Central memory CD4-positive, alpha-beta T cell (primary cell): Measurements from ENCODE around the gene CACNG1.

Experiments used
- DNase-seq: peaks from one replicate; pipeline ENCODE4 v3.0.0; 2022
- total RNA-seq, 3 experiments: gene quantifications; one replicate each; lab custom pipeline; 2026; lab: John Stamatoyannopoulos, UW

CACNG1 gene
- 0 reads per million in 3 experiments for total RNA-seq

GRCh38 chr17:67044016-67044772, at the start of gene CACNG1:
Gene CACNG1, plus strand, starts transcription at chr17:67044554. Its CDS starts 107 bp downstream, at chr17:67044661.
- no peak for DNase-seq

GRCh38 chr17:66994930-66995535, 49.3 kb upstream of the CACNG1 start:
- DNase-seq = no peak

- no peak for DNase-seq
These were observed 48.4 kb upstream of the CACNG1 start for GRCh38 chr17:66995944-66996343.

GRCh38 chr17:66996926-66997325, 47.4 kb upstream of the CACNG1 start:
- no peak for DNase-seq

GRCh38 chr17:67003231-67003630, 41.1 kb upstream of the CACNG1 start:
- DNase-seq = no peak

- DNase-seq = no peak
These were observed 40.2 kb upstream of the CACNG1 start for GRCh38 chr17:67004181-67004580.

- no peak for DNase-seq
These were observed 37.1 kb upstream of the CACNG1 start for GRCh38 chr17:67007266-67007665.

- no peak for DNase-seq
These were observed 36.3 kb upstream of the CACNG1 start for GRCh38 chr17:67008101-67008500.

GRCh38 chr17:67011527-67012175, 32.7 kb upstream of the CACNG1 start:
- DNase-seq = no peak

GRCh38 chr17:67013891-67014290, 30.5 kb upstream of the CACNG1 start:
- DNase-seq = no peak

- DNase-seq = no peak
These were observed 29.4 kb upstream of the CACNG1 start for GRCh38 chr17:67015001-67015400.

GRCh38 chr17:67016039-67016762, 28.2 kb upstream of the CACNG1 start:
- DNase-seq = no peak

- DNase-seq = no peak
These were observed 26.4 kb upstream of the CACNG1 start for GRCh38 chr17:67017910-67018309.

GRCh38 chr17:67018471-67019434, 25.6 kb upstream of the CACNG1 start:
- DNase-seq = no peak

- DNase-seq = no peak
These were observed 24.5 kb upstream of the CACNG1 start for GRCh38 chr17:67019809-67020208.

- no peak for DNase-seq
These were observed 24.0 kb upstream of the CACNG1 start for GRCh38 chr17:67020293-67020766.

GRCh38 chr17:67021196-67021595, 23.2 kb upstream of the CACNG1 start:
- no peak for DNase-seq

- no peak for DNase-seq
These were observed 22.5 kb upstream of the CACNG1 start for GRCh38 chr17:67021743-67022450.

GRCh38 chr17:67022451-67022810, 21.9 kb upstream of the CACNG1 start:
- DNase-seq = no peak

GRCh38 chr17:67024736-67025135, 19.6 kb upstream of the CACNG1 start:
- no peak for DNase-seq

GRCh38 chr17:67025216-67025792, 19.1 kb upstream of the CACNG1 start:
- DNase-seq = no peak
